ENCODE results near the gene SWT1.

DNA sequence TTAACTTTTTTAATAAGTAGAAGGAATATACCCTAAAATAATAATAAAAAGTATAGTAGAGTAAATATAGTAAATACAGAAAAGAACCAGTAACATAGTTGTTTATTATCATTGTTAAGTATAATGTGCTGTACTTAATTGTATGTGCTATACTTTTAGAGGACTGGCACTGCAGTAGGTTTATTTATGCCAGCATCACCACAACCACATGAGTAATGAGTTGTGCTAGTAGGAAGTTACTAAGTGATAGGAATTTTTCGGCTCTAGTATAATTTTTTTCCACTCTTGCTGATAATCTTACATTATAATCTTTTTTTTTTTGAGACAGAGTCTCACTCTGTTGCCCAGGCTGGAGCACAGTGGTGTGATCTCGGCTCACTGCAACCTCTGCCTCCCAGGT, 88.5 kb downstream of the SWT1 start:
- TF ChIP-seq, protein P1, sequence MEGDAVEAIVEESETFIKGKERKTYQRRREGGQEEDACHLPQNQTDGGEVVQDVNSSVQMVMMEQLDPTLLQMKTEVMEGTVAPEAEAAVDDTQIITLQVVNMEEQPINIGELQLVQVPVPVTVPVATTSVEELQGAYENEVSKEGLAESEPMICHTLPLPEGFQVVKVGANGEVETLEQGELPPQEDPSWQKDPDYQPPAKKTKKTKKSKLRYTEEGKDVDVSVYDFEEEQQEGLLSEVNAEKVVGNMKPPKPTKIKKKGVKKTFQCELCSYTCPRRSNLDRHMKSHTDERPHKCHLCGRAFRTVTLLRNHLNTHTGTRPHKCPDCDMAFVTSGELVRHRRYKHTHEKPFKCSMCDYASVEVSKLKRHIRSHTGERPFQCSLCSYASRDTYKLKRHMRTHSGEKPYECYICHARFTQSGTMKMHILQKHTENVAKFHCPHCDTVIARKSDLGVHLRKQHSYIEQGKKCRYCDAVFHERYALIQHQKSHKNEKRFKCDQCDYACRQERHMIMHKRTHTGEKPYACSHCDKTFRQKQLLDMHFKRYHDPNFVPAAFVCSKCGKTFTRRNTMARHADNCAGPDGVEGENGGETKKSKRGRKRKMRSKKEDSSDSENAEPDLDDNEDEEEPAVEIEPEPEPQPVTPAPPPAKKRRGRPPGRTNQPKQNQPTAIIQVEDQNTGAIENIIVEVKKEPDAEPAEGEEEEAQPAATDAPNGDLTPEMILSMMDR (IDR thresholded peaks at IDR 0.05), result no peak
- no peak for TF ChIP-seq POLR2A (IDR thresholded peaks at IDR 0.05)
